Left lung (tissue), 10 donors: ENCODE measurements around the gene BCAS3. TPM values are rescaled to one million over a fixed set of nuclear protein-coding genes. Genes with fewer than 3 reads are reported as not detected.
"Not testable (repeated sequence)": the region's sequence is repeated elsewhere in the genome, so short reads cannot be mapped to it uniquely, and the experiment has no call there.

Experiments
- ATAC-seq: fragments of 200-7000 bp; cut with Tn5 transposase; one replicate; pipeline ENCODE4 v1.9.1; 2020; ENCODE audit warnings: moderate library complexity
- DNase-seq, 4 donors: peaks; one replicate each; pipeline ENCODE4 v3.0.0-alpha.2; 2013 to 2020
- H3K27ac ChIP-seq, 2 donors: fragments of 200-600 bp; sonication (generic) in 1 of 2; one replicate each; pipeline versions ENCODE4 v1.5.0 to v1.8.0; 2020 to 2021
- H3K27me3 ChIP-seq, 2 donors: fragments of 200-600 bp; sonication (generic) in 1 of 2; one replicate each; pipeline versions ENCODE4 v1.5.0 to v1.8.0; 2020 to 2021
- H3K36me3 ChIP-seq, 2 donors: fragments of 200-600 bp; sonication (generic) in 1 of 2; one replicate each; pipeline versions ENCODE4 v1.5.0 to v1.8.0; 2020 to 2021
- H3K4me1 ChIP-seq, 2 donors: fragments of 200-600 bp; one replicate each; pipeline ENCODE4 v1.8.0; 2021
- H3K4me3 ChIP-seq, 2 donors: fragments of 200-600 bp; sonication (generic) in 1 of 2; one replicate each; pipeline versions ENCODE4 v1.5.0 to v1.8.0; 2020 to 2021; ENCODE audit warnings: mild to moderate bottlenecking in 1 of 2
- H3K9me3 ChIP-seq, 2 donors: fragments of 200-600 bp; sonication (generic) in 1 of 2; one replicate each; pipeline versions ENCODE4 v1.5.0 to v1.8.0; 2020 to 2021
- CTCF ChIP-seq, 2 donors: fragments of 200-600 bp; sonication (generic) in 1 of 2; IDR thresholded peaks; one replicate each; pipeline versions ENCODE4 v1.5.0 to v1.8.0; 2021; ENCODE audit warnings: antibody characterized with exemption in 2 of 2
- intact Hi-C, 2 donors: fragments of 100-400 bp; cut with DNase I; formaldehyde crosslinking; loops; one replicate each; pipeline versions ENCODE4 v1.11.2 to v1.14.2; 2022
- polyA plus RNA-seq, 6 donors: library from polyadenylated mRNA; unstranded; fragments of 120-200 nt; gene quantifications; one replicate each; pipeline ENCODE4 v1.2.1, GENCODE V29; 2013; ENCODE audit not compliant: insufficient read length in 6 of 6
- total RNA-seq, 2 donors: library from RNA; stranded (reverse); fragmentation: NEBNext Ultra II Directional; extraction: Animal tissue kit (Norgen Biotek cat#: 25700); gene quantifications; one replicate each; pipeline ENCODE4 v1.2.1, GENCODE V29; 2021
- donor health status: DM: no; HTN: yes; CAD: no.
- donor health status: DM: no; HTN: no; CAD: no.

Gene BCAS3
- total and polyA plus RNA-seq, 8 donors = 21.2 to 29.6 (median 28.0) TPM

- Histone ChIP-seq H3K27me3 (no peaks in the 10 kb centered on the region), H3K9me3 (no peaks in the 10 kb centered on the region), H3K4me3 (no peak overlapping the region), H3K36me3 (peaks cover 0 to under 1% of the 10 kb centered on the region in 2 donors), H3K27ac (no peak overlapping the region), H3K4me1 (no peaks in the 10 kb centered on the region)
- no peak for TF ChIP-seq CTCF (IDR thresholded peaks at IDR 0.05)
- ATAC-seq (no peak), DNase-seq (no peak)
- intact Hi-C loops = no loop called here
These were observed 93.3 kb downstream of the BCAS3 start for GRCh38 chr17:60770946-60771422.

- DNase-seq, H3K36me3 ChIP-seq, H3K27ac ChIP-seq, intact Hi-C loops, H3K9me3 ChIP-seq, H3K27me3 ChIP-seq, ATAC-seq, H3K4me1 ChIP-seq, H3K4me3 ChIP-seq: not testable (repeated sequence)
These were observed 94.0 kb downstream of the BCAS3 start for GRCh38 chr17:60771621-60772020.

GRCh38 chr17:60773552-60773951 is 95.9 kb downstream of the BCAS3 start:
- Histone ChIP-seq H3K4me3 (no peak overlapping the region), H3K27me3 (no peaks in the 10 kb centered on the region), H3K4me1 (no peaks in the 10 kb centered on the region), H3K9me3 (no peaks in the 10 kb centered on the region), H3K27ac (no peak overlapping the region), H3K36me3 (peaks cover 0 to 3% of the 10 kb centered on the region in 2 donors)
- ATAC-seq = no peak
- no peak for DNase-seq
- TF ChIP-seq CTCF (IDR thresholded peaks at IDR 0.05) = no peak
- intact Hi-C loops = no loop called here

GRCh38 chr17:60781880-60782412 is 104.3 kb downstream of the BCAS3 start:
- ATAC-seq (no peak), DNase-seq (no peak)
- Histone ChIP-seq H3K36me3 (no peaks in the 10 kb centered on the region), H3K27ac (no peak overlapping the region), H3K27me3 (no peaks in the 10 kb centered on the region), H3K4me1 (no peaks in the 10 kb centered on the region), H3K9me3 (no peaks in the 10 kb centered on the region), H3K4me3 (no peak overlapping the region)
- TF ChIP-seq CTCF (IDR thresholded peaks at IDR 0.05) = no peak
- intact Hi-C loops = no loop called here

GRCh38 chr17:60782742-60783141 is 105.1 kb downstream of the BCAS3 start:
- no peaks in the 10 kb centered on the region for H3K36me3 ChIP-seq
- H3K4me1 ChIP-seq = no peaks in the 10 kb centered on the region
- TF ChIP-seq CTCF (IDR thresholded peaks at IDR 0.05) = no peak
- no peaks in the 10 kb centered on the region for H3K9me3 ChIP-seq
- H3K27me3 ChIP-seq = no peaks in the 10 kb centered on the region
- no peak overlapping the region for H3K27ac ChIP-seq
- intact Hi-C loops = no loop called here
- ATAC-seq (no peak), DNase-seq (no peak)
- H3K4me3 ChIP-seq = no peak overlapping the region

GRCh38 chr17:60790205-60790604 is 112.6 kb downstream of the BCAS3 start:
- no peaks in the 10 kb centered on the region for H3K9me3 ChIP-seq
- no peak overlapping the region for H3K4me3 ChIP-seq
- H3K4me1 ChIP-seq = no peaks in the 10 kb centered on the region
- ATAC-seq = no peak
- no peaks in the 10 kb centered on the region for H3K36me3 ChIP-seq
- no peak for TF ChIP-seq CTCF (IDR thresholded peaks at IDR 0.05)
- no peak overlapping the region for H3K27ac ChIP-seq
- intact Hi-C loops = no loop called here
- DNase-seq = no peak
- no peaks in the 10 kb centered on the region for H3K27me3 ChIP-seq
